Vagina (tissue), 2 donors: ENCODE data around the gene SEMA4D.

Experiments used
- POLR2A ChIP-seq, 2 donors: fragments of 450-650 bp; IDR thresholded peaks; one replicate each; pipeline ENCODE4 v1.6.1; 2017; ENCODE audit warnings: antibody characterized with exemption in 2 of 2, mild to moderate bottlenecking in 2 of 2, moderate library complexity in 2 of 2
- POLR2AphosphoS5 ChIP-seq, 2 donors: sonication (generic); formaldehyde crosslinking; IDR thresholded peaks; one replicate each; pipeline ENCODE4 v1.9.0; 2017; ENCODE audit warnings: antibody characterized with exemption in 2 of 2, mild to moderate bottlenecking in 2 of 2, low read depth in 1 of 2; ENCODE audit not compliant: insufficient read depth in 1 of 2
- TF ChIP-seq, protein P1 (sequence below), 3 experiments: fragments of 450-650 bp in 2 of 3; fragments of 200-600 bp in 1 of 3; sonication (generic) in 1 of 3; IDR thresholded peaks; one replicate each; pipeline ENCODE4 v1.5.1; 2017 to 2019; ENCODE audit warnings: antibody characterized with exemption in 3 of 3, mild to moderate bottlenecking in 2 of 3, moderate library complexity in 2 of 3

DNA sequence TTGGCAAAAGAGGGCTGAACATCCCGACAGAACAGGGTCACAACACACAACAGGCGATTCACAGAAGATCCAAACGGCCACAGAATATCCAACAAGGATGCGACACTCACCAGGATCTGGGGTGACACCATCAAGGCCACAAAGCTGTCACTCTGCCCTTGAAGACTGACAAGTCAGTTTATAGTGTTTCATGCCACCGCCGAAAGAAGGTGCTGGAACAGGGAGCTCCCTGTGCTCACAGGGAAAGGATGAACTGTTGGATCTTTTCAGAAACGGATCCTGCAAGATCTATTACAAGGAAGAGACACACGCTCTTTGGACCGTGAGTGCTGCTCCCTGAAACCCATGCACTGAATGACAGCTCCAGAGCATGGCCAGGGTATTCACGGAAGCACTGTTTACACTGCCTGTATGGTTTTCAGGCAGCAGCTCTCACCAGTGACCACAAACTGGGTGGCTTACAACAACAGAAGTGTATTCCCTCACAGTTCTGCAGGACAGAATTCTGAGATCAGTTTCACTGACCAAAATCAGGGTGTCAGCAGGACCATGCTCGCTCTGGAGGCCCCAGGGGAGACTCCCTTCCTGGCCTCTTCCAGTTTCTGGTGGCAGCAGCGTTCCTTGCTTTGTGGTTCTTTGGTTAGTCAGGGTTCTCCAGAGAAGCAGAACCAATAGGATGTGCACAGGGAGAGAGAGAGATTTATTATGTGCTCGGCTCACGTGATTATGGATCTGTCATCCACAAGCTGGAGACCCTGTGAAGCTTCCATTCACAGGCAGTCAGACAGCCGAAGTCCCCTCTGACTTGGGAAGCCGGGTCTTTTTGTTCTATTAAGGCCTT, 52.8 kb downstream of the SEMA4D start:
- TF ChIP-seq, protein P1, sequence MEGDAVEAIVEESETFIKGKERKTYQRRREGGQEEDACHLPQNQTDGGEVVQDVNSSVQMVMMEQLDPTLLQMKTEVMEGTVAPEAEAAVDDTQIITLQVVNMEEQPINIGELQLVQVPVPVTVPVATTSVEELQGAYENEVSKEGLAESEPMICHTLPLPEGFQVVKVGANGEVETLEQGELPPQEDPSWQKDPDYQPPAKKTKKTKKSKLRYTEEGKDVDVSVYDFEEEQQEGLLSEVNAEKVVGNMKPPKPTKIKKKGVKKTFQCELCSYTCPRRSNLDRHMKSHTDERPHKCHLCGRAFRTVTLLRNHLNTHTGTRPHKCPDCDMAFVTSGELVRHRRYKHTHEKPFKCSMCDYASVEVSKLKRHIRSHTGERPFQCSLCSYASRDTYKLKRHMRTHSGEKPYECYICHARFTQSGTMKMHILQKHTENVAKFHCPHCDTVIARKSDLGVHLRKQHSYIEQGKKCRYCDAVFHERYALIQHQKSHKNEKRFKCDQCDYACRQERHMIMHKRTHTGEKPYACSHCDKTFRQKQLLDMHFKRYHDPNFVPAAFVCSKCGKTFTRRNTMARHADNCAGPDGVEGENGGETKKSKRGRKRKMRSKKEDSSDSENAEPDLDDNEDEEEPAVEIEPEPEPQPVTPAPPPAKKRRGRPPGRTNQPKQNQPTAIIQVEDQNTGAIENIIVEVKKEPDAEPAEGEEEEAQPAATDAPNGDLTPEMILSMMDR (IDR thresholded peaks at IDR 0.05), result no peak
- TF ChIP-seq POLR2A (IDR thresholded peaks at IDR 0.05) (no peak), POLR2AphosphoS5 (IDR thresholded peaks at IDR 0.05; ENCODE audit: insufficient read depth in 1 of 2, low read depth in 1 of 2) (no peak)
